HepG2 (cell line): ENCODE results near the gene OASL. TPM values are rescaled to one million over a fixed set of nuclear protein-coding genes. Genes with fewer than 3 reads are reported as not detected.
A peak's percentile ranks its signal among the peaks of the same experiment; 100 is the strongest.

Source experiments
- ATAC-seq: fragments of 200-7000 bp; cut with Tn5 transposase; 3 replicates; pipeline ENCODE4 v1.9.1; 2020; ENCODE audit warnings: mild to moderate bottlenecking, moderate library complexity
- BruUV-seq: library from RNA; stranded (reverse); fragments of 400-500 nt; replicated peaks from 2 replicates; lab custom pipeline; 2021; lab: Mats Ljungman, UMichigan
- CTCF ChIA-PET: fragments of 300-600 bp; formaldehyde crosslinking; extraction: SDS; loops from one replicate; lab custom pipeline; 2021; ENCODE audit warnings: low total read pairs, inconsistent platforms, low intra/inter-chr PET ratio; lab: Yijun Ruan, JAX
- POLR2A ChIA-PET: fragments of 350-600 bp; sonication (Branson Sonifier 250); formaldehyde crosslinking; loops from one replicate; lab custom pipeline; 2020; ENCODE audit warnings: antibody characterized with exemption, inconsistent platforms; lab: Yijun Ruan, JAX
- DNase-seq: peaks from one replicate; pipeline ENCODE4 v3.0.0-alpha.2; 2015; ENCODE audit warnings: low spot score
- FAIRE-seq: peaks from 3 replicates; lab custom pipeline; 2011; peaks lifted over from hg19 to GRCh38; lab: Jason Lieb, UNC
- H2AFZ ChIP-seq: one replicate; pipeline ENCODE4 v1.6.1; 2011; ENCODE audit warnings: low read length, inconsistent platforms
- H3K27ac ChIP-seq: fragments of 300-600 bp; 3 replicates; pipeline ENCODE4 v1.8.0; 2011; ENCODE audit warnings: mixed run types, mild to moderate bottlenecking, mixed read lengths, low read length, inconsistent platforms; ENCODE audit not compliant: insufficient read depth; ENCODE audit errors: extremely low read length
- H3K27me3 ChIP-seq, 2 experiments: fragments of 200-600 bp in 1 of 2; 2 replicates in 1 of 2; 3 replicates in 1 of 2; pipeline versions ENCODE4 v1.6.0 to v1.8.0; 2011; ENCODE audit warnings: low read length in 2 of 2, mild to moderate bottlenecking in 2 of 2, moderate library complexity in 2 of 2, inconsistent platforms in 1 of 2; ENCODE audit not compliant: insufficient read depth in 2 of 2, control insufficient read depth in 1 of 2
- H3K36me3 ChIP-seq, 2 experiments: fragments of 200-600 bp in 1 of 2; replicated peaks in 1 of 2; 2 replicates in 1 of 2; 3 replicates in 1 of 2; pipeline versions ENCODE4 v1.5.1 to v1.8.0; 2011; ENCODE audit warnings: low read length in 2 of 2, inconsistent platforms in 1 of 2; ENCODE audit not compliant: insufficient read depth in 2 of 2, control insufficient read depth in 1 of 2
- H3K4me1 ChIP-seq: 2 replicates; pipeline ENCODE4 v1.5.1; 2012; ENCODE audit warnings: low read length, inconsistent platforms; ENCODE audit not compliant: insufficient read depth
- H3K4me2 ChIP-seq: 2 replicates; pipeline ENCODE4 v1.6.0; 2011; ENCODE audit warnings: low read depth, low read length, inconsistent platforms
- H3K4me3 ChIP-seq, 3 experiments: fragments of 200-600 bp in 1 of 3; sonication (generic), shearing (Covaris generic) in 1 of 3; replicated peaks in 1 of 3; 2 replicates each; pipeline ENCODE4 v1.5.1; 2011 to 2016; ENCODE audit warnings: low read length in 3 of 3, inconsistent platforms in 2 of 3, low read depth in 2 of 3, mild to moderate bottlenecking in 2 of 3, control low read depth in 1 of 3, mixed read lengths in 1 of 3; ENCODE audit not compliant: insufficient read depth in 1 of 3
- H3K79me2 ChIP-seq: one replicate; pipeline ENCODE4 v1.6.1; 2011; ENCODE audit warnings: low read length, inconsistent platforms; ENCODE audit not compliant: insufficient read depth
- H3K9ac ChIP-seq: 2 replicates; pipeline ENCODE4 v1.6.0; 2011; ENCODE audit warnings: mild to moderate bottlenecking, low read depth, low read length, inconsistent platforms; ENCODE audit not compliant: insufficient read depth
- H3K9me3 ChIP-seq: 2 replicates; pipeline ENCODE4 v1.5.1; 2012; ENCODE audit warnings: mild to moderate bottlenecking, low read length
- H4K20me1 ChIP-seq: 2 replicates; pipeline ENCODE4 v1.6.0; 2011; ENCODE audit warnings: inconsistent platforms, mild to moderate bottlenecking, low read length, moderate library complexity; ENCODE audit not compliant: insufficient read depth
- HNF4G ChIP-seq, 2 experiments: sonication (generic) in 1 of 2; formaldehyde crosslinking in 1 of 2; IDR thresholded peaks; 2 replicates each; pipeline versions ENCODE4 v1.4.0 to v1.6.1; 2011 to 2020; ENCODE audit warnings: borderline replicate concordance in 2 of 2, low read depth in 2 of 2, mild to moderate bottlenecking in 2 of 2, low read length in 1 of 2, missing genetic modification reagents in 1 of 2, moderate library complexity in 1 of 2
- KDM4B ChIP-seq: sonication (generic); formaldehyde crosslinking; IDR thresholded peaks from 2 replicates; pipeline ENCODE4 v1.4.0; 2020; ENCODE audit warnings: missing genetic modification reagents
- KLF11 ChIP-seq: IDR thresholded peaks from 2 replicates; pipeline ENCODE4 v1.6.1; 2016; ENCODE audit warnings: missing compliant biosample characterization
- RBFOX2 ChIP-seq: fragments of 200-400 bp; formaldehyde crosslinking; IDR thresholded peaks from 2 replicates; pipeline ENCODE4 v1.6.1; 2017; ENCODE audit warnings: low read depth, mild to moderate bottlenecking, low read length
- SP4 ChIP-seq: sonication (generic); formaldehyde crosslinking; IDR thresholded peaks from 2 replicates; pipeline ENCODE4 v1.8.1; 2023; ENCODE audit warnings: mild to moderate bottlenecking, missing genetic modification reagents
- SPEN ChIP-seq: sonication (generic); formaldehyde crosslinking; IDR thresholded peaks from 2 replicates; pipeline ENCODE4 v1.5.1; 2020; ENCODE audit warnings: low read depth, mild to moderate bottlenecking, missing genetic modification reagents
- TOPORS ChIP-seq: sonication (generic); formaldehyde crosslinking; IDR thresholded peaks from 2 replicates; pipeline ENCODE4 v1.8.0; 2023; ENCODE audit warnings: mild to moderate bottlenecking, missing genetic modification reagents
- ZNF124 ChIP-seq: sonication (generic); formaldehyde crosslinking; IDR thresholded peaks from 2 replicates; pipeline ENCODE4 v1.4.0; 2020; ENCODE audit warnings: missing genetic modification reagents
- ZNF256 ChIP-seq: sonication (generic); formaldehyde crosslinking; conservative IDR thresholded peaks from 2 replicates; pipeline ENCODE4 v1.4.0; 2020; ENCODE audit warnings: missing genetic modification reagents
- ZNF3 ChIP-seq: IDR thresholded peaks from 2 replicates; pipeline ENCODE4 v1.7.0; 2017; ENCODE audit warnings: inconsistent platforms
- ZNF329 ChIP-seq: sonication (generic); formaldehyde crosslinking; IDR thresholded peaks from 2 replicates; pipeline ENCODE4 v1.9.0; 2021; ENCODE audit warnings: low read depth, mild to moderate bottlenecking, missing genetic modification reagents
- in situ Hi-C: cut with HindIII; loops from 2 replicates; pipeline ENCODE4 v1.10.0; 2017; ENCODE audit warnings: low pct_unique_long_range_greater_than_20kb; ENCODE audit not compliant: extremely low pct_ligation_motif_present
- intact Hi-C: fragments of 100-400 bp; cut with micrococcal nuclease; formaldehyde crosslinking; loops from one replicate; pipeline ENCODE4 v1.10.0; 2022; ENCODE audit not compliant: unreplicated experiment
- polyA plus RNA-seq, 8 experiments: library from polyadenylated mRNA; depleted of rRNA in 3 of 8; stranded (reverse) in 7 of 8; unstranded in 1 of 8; fragments of >200 nt; fragmentation: Illumina TruSeq in 4 of 8; extraction: Trizol in 4 of 8; gene quantifications; 2 replicates each; pipeline versions ENCODE4 v1.2.1 to v1.2.3, GENCODE V29; 2011 to 2016; ENCODE audit warnings: low read depth in 4 of 8, missing spikeins in 1 of 8, mixed read lengths in 1 of 8; ENCODE audit not compliant: insufficient read depth in 1 of 8
- total RNA-seq, 5 experiments: library from RNA; depleted of rRNA; stranded (reverse); fragments of >200 nt; fragmentation: Illumina TruSeq; extraction: Trizol; gene quantifications; 2 replicates each; pipeline ENCODE4 v1.2.3, GENCODE V29; 2016; ENCODE audit warnings: low read depth in 1 of 5
- TF ChIP-seq, protein P1 (sequence below): sonication (generic); formaldehyde crosslinking; conservative IDR thresholded peaks from 2 replicates; pipeline ENCODE4 v1.8.1; 2023; ENCODE audit warnings: missing genetic modification reagents

Gene OASL
- total and polyA plus RNA-seq, 2 of the 13 experiments (the other 11 are each of a cell fraction or from before 2014, with no cell fraction given): 0.11 to 0.22 TPM

DNA sequence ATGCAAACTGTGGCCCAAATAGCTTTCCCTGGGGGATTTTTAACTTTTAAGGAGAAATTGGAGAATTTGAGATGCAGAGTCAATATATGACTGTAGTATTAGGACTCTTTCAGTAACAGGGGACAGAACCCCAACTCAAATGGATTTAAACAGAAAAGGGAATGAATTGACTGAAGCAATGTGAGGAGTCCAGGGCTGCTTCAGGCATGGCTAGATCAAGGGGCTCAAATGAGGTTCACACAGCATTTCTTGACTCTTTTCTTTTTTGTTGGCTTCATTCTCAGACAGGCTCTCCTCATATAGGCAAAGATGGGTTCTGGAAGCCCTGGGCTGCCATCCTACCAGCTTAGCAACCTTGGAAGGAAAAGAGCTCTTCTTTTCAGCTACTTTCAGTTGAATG, 47.1 kb downstream of the OASL start:
- intact Hi-C loops: no loop called here
- H3K27ac ChIP-seq: no peak overlapping the region
- peak; percentile 97 for TF ChIP-seq ZNF329 (CRISPR knock-in tag)
- TF ChIP-seq SP4: no peak
- TF ChIP-seq HNF4G (IDR thresholded peaks at IDR 0.05; ENCODE audit: borderline replicate concordance, low read depth, low read length): no peak
- no peak for TF ChIP-seq HNF4G (CRISPR knock-in tag; IDR thresholded peaks at IDR 0.05; ENCODE audit: borderline replicate concordance, low read depth)
- TF ChIP-seq SPEN (CRISPR knock-in tag): no peak
- TF ChIP-seq RBFOX2: 0 out of 2 replicates have a peak, but pooled peaks have one; percentile 38
- TF ChIP-seq TOPORS (CRISPR knock-in tag): no peak
- no peak for TF ChIP-seq ZNF256
- no peak for TF ChIP-seq KDM4B (CRISPR knock-in tag)
- TF ChIP-seq ZNF124 (CRISPR knock-in tag): no peak
- no peak for TF ChIP-seq ZNF3 (CRISPR knock-in tag)
- TF ChIP-seq, protein P1, sequence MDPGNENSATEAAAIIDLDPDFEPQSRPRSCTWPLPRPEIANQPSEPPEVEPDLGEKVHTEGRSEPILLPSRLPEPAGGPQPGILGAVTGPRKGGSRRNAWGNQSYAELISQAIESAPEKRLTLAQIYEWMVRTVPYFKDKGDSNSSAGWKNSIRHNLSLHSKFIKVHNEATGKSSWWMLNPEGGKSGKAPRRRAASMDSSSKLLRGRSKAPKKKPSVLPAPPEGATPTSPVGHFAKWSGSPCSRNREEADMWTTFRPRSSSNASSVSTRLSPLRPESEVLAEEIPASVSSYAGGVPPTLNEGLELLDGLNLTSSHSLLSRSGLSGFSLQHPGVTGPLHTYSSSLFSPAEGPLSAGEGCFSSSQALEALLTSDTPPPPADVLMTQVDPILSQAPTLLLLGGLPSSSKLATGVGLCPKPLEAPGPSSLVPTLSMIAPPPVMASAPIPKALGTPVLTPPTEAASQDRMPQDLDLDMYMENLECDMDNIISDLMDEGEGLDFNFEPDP (CRISPR knock-in tag): no peak
- no peak for TF ChIP-seq KLF11 (CRISPR knock-in tag)
- H4K20me1 ChIP-seq: no peaks in the 10 kb centered on the region
- H3K4me3 ChIP-seq: no peak overlapping the region
- DNase-seq (no peak), FAIRE-seq (no peak), ATAC-seq (no peak)
- H3K9ac ChIP-seq: no peak overlapping the region
- no peak overlapping the region for H3K4me2 ChIP-seq
- no peaks in the 10 kb centered on the region for H3K79me2 ChIP-seq
- ChIA-PET POLR2A (interaction anchor here (3.0 to 5.5 kb wide), 2 partner anchors 8 to 12 kb away, joined by 15 to 56 read pairs; partner anchors contain the start of gene HNF1A), CTCF (no interaction called here)
- H3K27me3 ChIP-seq: no peaks in the 10 kb centered on the region
- in situ Hi-C loops: no loop called here
- H3K4me1 ChIP-seq: 0 out of 2 replicates have a peak, but pooled peaks cover 8% of the 10 kb centered on the region
- H3K9me3 ChIP-seq: no peaks in the 10 kb centered on the region
- peaks cover 53 to 79% of the 10 kb centered on the region in 2 experiments for H3K36me3 ChIP-seq
- no TSS peak for BruUV-seq
- no peak overlapping the region for H2AFZ ChIP-seq
